ENCODE results near the gene PGAM2.

GRCh38 chr7:44050121-44050914 is 15.0 kb downstream of the PGAM2 start:
- no peak for TF ChIP-seq CTCF (IDR thresholded peaks at IDR 0.05)
- TF ChIP-seq EP300 (IDR thresholded peaks at IDR 0.05): no peak
- TF ChIP-seq POLR2A (IDR thresholded peaks at IDR 0.05): no peak
- TF ChIP-seq POLR2AphosphoS5 (IDR thresholded peaks at IDR 0.05): no peak

Data from suprapubic skin (tissue), 4 donors.